ENCODE measurements around the gene PNN.
"Not testable (repeated sequence)": the region's sequence is repeated elsewhere in the genome, so short reads cannot be mapped to it uniquely, and the experiment has no call there.

The PNN gene

GRCh38 chr14:39181026-39181692 is 6.1 kb downstream of the PNN start:
- DNase-seq (ENCODE audit: low read depth in 3 of 3): no peak

GRCh38 chr14:39181693-39182047 is 6.6 kb downstream of the PNN start:
- DNase-seq (ENCODE audit: low read depth in 3 of 3): no peak

DNA sequence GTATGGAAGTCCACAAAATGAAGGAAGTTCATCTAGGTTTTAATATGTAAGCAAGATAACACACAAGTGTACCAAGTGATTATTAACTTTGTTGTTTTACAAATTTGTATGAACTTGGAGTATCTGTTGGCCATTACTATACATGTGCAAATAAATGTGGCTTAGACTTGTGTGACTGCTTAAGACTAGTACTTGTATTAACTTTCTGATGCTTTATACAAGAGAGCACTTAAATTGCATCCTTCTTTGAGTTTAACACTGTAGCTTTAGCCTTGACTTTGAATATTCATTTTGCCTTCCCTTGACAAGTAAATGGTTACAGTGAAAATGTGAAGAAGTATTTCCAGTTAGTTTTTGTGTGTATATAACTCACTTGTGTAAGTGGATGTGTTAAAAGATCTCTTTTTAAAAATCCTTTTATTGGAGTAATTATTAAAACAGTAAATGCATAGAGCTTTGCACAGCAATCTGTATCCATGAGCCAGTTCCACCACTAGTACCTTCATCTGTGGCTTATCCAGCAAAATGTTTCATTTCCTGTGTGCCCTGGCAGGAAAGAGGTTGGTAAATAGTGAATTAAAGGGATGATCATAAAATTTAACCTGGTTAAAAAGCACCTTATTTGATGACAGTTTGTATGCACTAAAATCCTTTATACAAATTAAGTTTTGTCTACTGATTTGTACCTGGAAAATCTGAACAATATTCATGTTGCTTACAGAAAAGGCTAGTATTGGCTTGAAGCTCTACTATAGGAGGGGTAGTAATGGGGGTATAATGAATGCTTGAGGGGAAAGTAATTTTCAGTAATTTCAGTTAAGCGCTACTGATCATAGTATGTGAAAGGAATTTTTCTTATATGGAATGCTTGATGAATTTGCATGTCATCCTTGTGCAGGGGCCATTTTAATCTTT is 8.0 kb downstream of the PNN start:
- DNase-seq (ENCODE audit: low read depth in 3 of 3): no peak

DNA sequence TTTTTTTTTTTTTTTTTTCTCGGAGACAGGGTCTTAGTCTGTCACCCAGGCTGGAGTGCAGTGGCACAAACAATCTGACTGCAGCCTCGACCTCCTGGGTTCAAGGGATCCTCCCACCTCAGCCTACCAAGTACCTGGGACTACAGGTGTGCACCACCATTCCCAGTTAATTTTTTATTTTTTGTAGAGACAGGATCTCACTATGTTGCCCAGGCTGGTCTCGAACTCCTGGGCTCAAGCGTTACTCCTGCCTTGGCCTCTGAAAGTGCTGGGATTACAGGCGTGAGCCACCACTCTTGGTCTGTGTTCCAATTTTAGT is 8.6 kb downstream of the PNN start:
- not testable (repeated sequence) for DNase-seq (ENCODE audit: low read depth in 3 of 3)

- DNase-seq (ENCODE audit: low read depth in 3 of 3): no peak
These were observed 9.7 kb downstream of the PNN start for GRCh38 chr14:39184628-39185255.

- no peak for DNase-seq (ENCODE audit: low read depth in 3 of 3)
These were observed 10.4 kb downstream of the PNN start for GRCh38 chr14:39185256-39186049.

GRCh38 chr14:39186941-39187525 is 12.0 kb downstream of the PNN start:
- DNase-seq (ENCODE audit: low read depth in 3 of 3): no peak

DNA sequence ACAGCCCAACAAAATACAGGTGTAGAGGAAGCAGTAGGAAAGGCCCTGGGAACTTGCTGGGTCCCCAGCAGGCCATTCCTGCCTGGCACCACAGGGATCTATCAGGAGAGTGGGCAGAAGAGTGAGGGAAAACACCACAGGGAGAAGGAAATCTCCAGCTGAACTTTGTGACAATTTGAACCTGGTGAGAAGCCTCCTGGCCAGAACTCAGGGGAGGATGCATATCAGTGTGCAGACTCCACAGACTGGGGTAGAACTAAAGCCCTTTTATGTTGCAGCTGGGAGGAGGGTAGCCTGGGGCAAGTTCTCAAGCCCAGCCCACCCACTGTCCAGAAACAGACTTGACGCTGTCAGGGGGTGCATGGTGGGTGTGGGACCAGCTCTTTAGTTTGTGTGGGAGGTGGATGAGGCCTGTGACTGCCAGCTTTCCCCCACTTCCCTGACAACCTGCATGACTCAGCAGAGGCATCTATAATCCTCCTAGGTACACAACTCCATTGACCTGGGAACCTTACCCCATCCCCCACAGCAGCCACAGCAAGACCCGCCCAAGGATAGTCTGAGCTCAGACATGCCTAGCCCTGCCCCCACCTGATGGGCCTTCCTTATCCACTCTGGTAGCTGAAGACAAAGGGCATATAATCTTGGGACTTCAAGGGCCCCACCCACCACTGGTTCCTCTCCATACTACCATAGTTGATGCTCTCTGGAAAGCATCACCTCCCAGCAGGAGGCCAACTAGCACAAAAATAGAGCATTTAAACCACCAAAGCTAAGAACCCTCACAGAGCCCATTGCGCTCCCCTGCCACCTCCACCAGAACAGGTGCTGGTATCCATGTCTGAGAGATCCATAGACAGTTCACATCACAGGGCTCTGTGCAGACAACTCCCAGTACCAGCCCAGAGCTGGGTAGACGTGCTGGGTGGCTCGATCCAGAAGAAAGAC is 28.9 kb downstream of the PNN start:
- no peak for DNase-seq (ENCODE audit: low read depth in 3 of 3)

- DNase-seq (ENCODE audit: low read depth in 3 of 3): not testable (repeated sequence)
These were observed 32.4 kb downstream of the PNN start for GRCh38 chr14:39207430-39207829.

GRCh38 chr14:39211109-39211741 is 36.2 kb downstream of the PNN start:
- DNase-seq (ENCODE audit: low read depth in 3 of 3): no peak

DNA sequence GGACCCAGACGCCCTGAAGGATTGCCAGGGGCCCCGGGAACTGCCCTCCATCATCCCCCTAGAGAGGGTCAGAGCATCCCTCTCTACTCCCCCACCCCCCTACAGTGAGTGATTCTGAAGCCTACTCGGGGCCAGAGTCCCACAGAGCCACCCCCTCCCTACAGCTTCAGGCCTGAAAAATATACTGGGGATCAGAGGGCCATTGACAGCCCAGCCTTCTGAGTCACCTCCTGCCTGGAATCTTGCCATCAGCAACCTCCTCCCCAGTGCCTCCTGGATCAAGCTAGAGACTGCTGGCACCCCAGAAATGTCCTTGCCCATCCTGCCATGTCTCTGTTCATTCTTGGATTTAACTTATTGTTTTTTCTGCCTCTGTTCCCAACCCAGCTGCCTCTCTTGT is 37.0 kb downstream of the PNN start:
- no peak for DNase-seq (ENCODE audit: low read depth in 3 of 3)

DNA sequence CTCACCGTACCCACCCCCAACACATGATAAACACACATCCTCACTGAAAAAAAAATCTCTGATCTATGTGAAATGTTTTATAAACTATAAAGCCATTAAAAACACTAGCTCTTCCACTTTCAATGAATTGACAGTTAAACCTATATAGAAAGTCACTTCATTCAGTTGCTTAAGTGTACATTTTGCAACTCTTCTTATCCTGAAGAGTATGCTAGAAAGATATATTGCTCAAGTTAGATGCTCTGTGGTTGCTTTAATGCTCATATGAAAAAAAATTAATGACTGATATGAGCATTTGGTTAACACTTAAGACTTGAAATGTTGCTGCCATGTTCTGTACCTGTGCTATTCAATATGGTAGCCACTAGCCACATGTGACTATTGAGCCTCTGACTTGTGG is 37.6 kb downstream of the PNN start:
- no peak for DNase-seq (ENCODE audit: low read depth in 3 of 3)

DNA sequence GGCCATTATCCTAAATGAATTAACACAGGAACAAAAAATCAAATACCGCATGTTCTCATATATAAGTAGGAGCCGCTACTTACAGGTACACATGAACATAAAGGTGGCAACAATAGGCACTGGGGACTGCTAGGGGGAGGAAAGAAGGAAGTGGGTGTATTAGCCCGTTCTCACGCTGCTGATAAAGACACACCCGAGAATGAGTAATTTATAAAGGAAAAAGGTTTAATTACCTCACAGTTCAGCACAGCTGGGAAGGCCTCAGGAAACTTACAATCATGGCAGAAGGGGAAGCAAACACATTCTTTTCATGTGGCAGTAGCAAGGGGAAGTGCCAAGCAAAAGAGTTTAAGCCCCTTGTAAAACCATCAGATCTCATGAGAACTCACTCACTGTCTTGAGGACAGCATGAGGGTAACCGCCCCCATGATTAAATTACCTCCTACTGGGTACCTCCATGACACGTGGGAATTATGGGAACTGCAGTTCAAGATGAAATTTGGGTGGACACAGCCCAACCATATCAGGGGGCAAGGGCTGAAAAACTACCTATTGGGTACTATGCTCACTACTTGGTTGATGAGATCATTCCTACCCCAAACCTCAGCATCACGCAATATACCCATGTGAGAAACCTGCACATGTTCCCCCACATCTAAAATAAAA is 42.3 kb downstream of the PNN start:
- DNase-seq (ENCODE audit: low read depth in 3 of 3): no peak

DNA sequence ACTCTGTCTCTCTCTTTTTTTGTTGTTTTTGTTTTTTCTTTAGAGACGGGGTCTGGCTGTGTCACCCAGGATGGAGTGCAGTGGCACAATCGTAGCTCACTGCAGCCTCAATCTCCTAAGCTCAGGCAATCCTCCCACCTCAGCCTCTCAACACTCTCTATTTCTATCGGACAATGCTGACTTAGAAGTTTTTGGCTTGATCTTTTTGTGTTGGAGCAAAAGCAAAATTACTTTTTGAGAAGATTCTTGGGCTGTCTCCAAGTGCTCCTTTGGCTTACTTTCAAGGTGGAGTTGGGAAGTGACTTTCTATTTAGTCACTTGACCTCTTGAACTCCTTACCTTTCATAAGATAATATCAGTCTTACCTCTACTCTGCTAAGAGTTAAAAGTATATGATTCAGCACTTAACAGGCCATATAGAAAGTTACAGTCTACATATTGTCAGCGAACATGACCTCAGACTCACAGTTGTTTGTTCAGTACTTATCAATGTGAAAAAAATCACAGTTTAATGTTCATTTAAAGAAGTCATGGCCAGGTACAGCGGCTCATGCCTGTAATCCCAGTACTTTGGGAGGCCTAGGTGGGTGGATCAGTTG is 43.2 kb downstream of the PNN start:
- DNase-seq (ENCODE audit: low read depth in 3 of 3): no peak

DNA sequence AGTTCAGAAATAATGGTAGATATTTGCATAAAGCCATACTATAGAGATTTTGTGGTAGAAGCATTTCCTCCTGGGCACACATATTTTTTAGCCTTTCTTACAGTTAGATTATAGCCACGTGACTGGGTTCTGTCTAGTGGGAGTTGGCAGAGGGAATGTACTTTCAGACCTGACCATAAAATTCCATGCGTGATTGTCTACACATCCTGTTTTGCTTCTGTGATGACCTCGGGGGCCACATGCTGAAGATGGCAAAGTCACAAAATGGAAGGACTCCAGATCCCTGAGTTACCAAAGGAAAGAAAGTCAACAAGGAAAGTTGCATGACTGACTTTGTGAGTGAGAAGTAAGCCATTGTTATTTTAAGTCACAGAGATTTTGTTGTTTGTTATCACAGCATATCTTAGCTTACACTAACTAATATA is 44.0 kb downstream of the PNN start:
- DNase-seq (ENCODE audit: low read depth in 3 of 3): no peak

DNA sequence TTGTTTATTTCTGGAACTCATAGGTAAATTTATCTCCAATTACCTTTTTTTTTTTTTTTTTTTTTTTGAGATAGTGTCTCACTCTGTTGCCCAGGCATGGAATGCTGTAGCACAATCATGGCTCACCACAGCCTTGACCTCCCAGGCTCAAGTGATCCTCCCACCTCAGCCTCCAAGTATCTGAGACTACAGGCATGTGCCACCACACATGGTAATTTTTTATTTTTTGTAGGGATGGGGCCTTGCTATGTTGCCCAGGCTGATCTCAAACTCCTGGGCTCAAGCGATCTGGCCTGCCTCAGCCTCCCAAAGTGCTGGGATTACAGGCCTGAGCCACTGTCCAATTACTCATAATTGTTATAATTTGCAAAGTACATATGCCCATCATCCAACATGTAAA is 45.4 kb downstream of the PNN start:
- not testable (repeated sequence) for DNase-seq (ENCODE audit: low read depth in 3 of 3)

- no peak for DNase-seq (ENCODE audit: low read depth in 3 of 3)
These were observed 53.0 kb downstream of the PNN start for GRCh38 chr14:39228044-39228443.

DNA sequence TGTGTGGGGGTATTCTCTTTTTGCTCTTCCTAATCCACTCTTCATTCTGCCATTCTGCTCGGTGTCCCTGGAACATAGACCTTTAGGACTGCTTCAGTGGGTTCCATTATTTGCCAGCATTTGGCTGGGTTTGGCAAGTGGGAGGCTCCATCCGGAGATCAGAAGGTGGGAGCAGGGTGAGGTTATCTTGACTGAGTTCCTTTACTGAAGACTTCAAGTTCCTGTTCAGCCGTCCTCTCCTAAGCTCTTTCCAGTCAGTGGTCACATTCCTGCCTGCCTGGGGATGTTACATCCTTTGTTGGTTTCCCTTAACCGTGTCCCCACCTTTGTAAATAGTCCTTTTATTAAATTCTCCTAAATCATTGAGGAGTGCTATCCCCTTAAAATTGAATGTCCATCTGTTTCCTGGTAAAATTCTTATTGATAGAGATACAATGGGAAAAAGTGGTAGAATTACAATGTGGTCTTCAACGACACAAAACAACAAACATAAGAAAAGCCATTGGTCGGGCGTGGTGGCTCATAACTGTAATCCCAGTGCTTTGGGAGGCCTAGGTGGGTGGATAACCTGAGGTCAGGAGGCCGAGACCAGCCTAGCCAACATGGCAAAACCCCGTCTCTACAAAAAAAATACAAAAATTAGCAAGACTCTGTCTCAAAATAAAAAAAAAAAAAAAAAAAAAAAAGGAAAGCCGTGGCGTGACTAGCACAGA is 53.6 kb downstream of the PNN start:
- no peak for DNase-seq (ENCODE audit: low read depth in 3 of 3)

- DNase-seq (ENCODE audit: low read depth in 3 of 3): peak in 2 of 3 experiments; percentile 13 to 29
These were observed 54.1 kb downstream of the PNN start for GRCh38 chr14:39229222-39229543.
